PFSK-1 (cell line): ENCODE data around the gene TCF25.

Source experiments
- FOXP2 ChIP-seq: optimal IDR thresholded peaks from 2 replicates; pipeline ENCODE3; 2011; ENCODE audit warnings: borderline replicate concordance, control low read depth, inconsistent platforms; ENCODE audit not compliant: insufficient read depth; ENCODE audit errors: extremely low read length, extremely low read depth
- POLR2AphosphoS5 ChIP-seq: IDR thresholded peaks from 2 replicates; pipeline ENCODE4 v1.6.1; 2012; ENCODE audit warnings: low read depth, mild to moderate bottlenecking, control low read depth, low read length, moderate library complexity
- SIN3A ChIP-seq: IDR thresholded peaks from 2 replicates; pipeline ENCODE4 v1.6.1; 2012; ENCODE audit warnings: mild to moderate bottlenecking, low read length, moderate library complexity, borderline replicate concordance; ENCODE audit not compliant: insufficient read depth
- TAF1 ChIP-seq: IDR thresholded peaks from 2 replicates; pipeline ENCODE4 v1.6.1; 2012; ENCODE audit warnings: low read length, control low read depth, borderline replicate concordance; ENCODE audit not compliant: insufficient read depth
- TF ChIP-seq, protein P1 (sequence below), 2 experiments: IDR thresholded peaks; 2 replicates each; pipeline versions ENCODE4 v1.6.1 to v1.8.0; 2011 to 2012; ENCODE audit warnings: low read depth in 2 of 2, low read length in 2 of 2, control low read depth in 1 of 2, inconsistent platforms in 1 of 2, mild to moderate bottlenecking in 1 of 2, moderate library complexity in 1 of 2; ENCODE audit not compliant: insufficient read depth in 1 of 2

Gene TCF25

DNA sequence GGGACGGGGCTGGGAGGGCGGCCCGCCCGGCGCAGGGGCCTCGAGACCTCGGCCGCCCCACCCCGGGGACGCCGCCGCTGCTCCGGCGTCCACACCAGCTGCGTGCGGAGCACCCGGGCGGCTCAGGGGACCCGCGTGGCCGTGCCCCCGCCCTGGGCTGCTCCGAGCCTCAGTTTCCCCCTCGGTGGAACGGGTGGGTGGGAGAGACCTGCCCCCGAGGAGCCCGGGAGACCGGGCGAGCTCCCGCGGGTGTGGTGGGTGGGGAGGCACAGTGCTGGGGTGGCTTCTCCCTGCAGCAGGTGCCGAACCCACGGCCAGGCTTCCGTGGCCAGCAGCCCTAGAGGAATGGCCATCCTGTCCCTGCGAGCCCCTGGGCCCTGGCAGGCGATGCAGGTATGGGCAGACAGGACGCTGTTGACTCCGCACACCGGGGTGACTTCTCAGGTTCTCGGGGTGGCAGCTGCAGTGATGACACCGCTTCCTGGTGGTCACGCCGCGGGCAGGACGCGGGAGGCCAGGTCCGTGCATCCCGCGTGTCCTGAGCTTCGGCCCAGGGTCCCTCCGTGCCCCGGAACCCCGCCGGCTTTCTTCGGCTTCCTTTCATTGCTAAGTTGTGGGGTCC lies 75.8 kb downstream of the TCF25 start:
- TF ChIP-seq, protein P1, sequence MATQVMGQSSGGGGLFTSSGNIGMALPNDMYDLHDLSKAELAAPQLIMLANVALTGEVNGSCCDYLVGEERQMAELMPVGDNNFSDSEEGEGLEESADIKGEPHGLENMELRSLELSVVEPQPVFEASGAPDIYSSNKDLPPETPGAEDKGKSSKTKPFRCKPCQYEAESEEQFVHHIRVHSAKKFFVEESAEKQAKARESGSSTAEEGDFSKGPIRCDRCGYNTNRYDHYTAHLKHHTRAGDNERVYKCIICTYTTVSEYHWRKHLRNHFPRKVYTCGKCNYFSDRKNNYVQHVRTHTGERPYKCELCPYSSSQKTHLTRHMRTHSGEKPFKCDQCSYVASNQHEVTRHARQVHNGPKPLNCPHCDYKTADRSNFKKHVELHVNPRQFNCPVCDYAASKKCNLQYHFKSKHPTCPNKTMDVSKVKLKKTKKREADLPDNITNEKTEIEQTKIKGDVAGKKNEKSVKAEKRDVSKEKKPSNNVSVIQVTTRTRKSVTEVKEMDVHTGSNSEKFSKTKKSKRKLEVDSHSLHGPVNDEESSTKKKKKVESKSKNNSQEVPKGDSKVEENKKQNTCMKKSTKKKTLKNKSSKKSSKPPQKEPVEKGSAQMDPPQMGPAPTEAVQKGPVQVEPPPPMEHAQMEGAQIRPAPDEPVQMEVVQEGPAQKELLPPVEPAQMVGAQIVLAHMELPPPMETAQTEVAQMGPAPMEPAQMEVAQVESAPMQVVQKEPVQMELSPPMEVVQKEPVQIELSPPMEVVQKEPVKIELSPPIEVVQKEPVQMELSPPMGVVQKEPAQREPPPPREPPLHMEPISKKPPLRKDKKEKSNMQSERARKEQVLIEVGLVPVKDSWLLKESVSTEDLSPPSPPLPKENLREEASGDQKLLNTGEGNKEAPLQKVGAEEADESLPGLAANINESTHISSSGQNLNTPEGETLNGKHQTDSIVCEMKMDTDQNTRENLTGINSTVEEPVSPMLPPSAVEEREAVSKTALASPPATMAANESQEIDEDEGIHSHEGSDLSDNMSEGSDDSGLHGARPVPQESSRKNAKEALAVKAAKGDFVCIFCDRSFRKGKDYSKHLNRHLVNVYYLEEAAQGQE (IDR thresholded peaks at IDR 0.05; ENCODE audit: insufficient read depth in 1 of 2, low read depth in 2 of 2, low read length in 2 of 2), result no peak
- TF ChIP-seq POLR2AphosphoS5, result no peak
- TF ChIP-seq TAF1, result no peak
- no peak for TF ChIP-seq FOXP2
- TF ChIP-seq SIN3A, result no peak

DNA sequence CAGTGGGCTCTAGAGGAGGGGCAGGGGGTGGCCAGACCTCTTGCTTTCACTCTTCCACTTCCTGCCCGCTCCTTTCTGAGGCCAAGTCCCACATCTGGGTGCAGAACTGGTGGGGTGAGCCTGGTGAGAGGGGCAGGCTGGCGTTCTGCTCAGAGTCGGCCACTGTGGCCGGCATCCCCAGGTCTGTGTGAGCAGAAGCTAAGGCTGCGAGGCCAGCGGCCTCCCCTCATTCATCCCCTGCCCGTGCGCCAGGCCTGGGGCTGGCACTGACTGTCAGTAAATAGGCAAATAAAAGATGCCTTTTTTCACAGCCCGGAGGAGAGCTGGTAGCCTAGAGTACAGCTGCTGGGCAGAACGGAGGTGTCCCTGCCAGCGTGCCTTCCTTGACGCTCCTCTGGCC lies 76.4 kb downstream of the TCF25 start:
- no peak for TF ChIP-seq SIN3A
- TF ChIP-seq POLR2AphosphoS5, result no peak
- no peak for TF ChIP-seq TAF1
- TF ChIP-seq FOXP2, result no peak
- TF ChIP-seq, protein P1 (IDR thresholded peaks at IDR 0.05; ENCODE audit: insufficient read depth in 1 of 2, low read depth in 2 of 2, low read length in 2 of 2), result no peak

DNA sequence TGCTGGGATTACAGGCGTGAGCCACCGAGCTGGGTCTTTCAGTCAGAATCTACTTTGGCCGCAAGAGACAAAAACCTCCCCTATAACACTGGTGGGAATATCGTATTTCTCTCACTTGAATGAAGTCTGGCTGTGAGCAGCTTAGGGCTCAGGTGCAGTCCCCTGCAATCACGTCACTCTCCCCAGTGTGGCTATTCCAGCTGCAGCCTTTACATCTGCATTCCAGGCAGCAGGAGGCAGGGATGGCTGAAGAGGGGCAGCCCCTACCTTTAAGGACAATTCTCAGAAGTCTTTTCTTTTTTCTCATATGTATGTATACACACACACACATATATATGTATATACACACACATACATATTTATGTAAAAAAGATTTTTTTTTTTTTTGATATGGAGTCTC lies 78.1 kb downstream of the TCF25 start:
- no peak for TF ChIP-seq FOXP2
- TF ChIP-seq, protein P1 (IDR thresholded peaks at IDR 0.05; ENCODE audit: insufficient read depth in 1 of 2, low read depth in 2 of 2, low read length in 2 of 2), result no peak
- no peak for TF ChIP-seq SIN3A
- TF ChIP-seq TAF1, result no peak
- no peak for TF ChIP-seq POLR2AphosphoS5

DNA sequence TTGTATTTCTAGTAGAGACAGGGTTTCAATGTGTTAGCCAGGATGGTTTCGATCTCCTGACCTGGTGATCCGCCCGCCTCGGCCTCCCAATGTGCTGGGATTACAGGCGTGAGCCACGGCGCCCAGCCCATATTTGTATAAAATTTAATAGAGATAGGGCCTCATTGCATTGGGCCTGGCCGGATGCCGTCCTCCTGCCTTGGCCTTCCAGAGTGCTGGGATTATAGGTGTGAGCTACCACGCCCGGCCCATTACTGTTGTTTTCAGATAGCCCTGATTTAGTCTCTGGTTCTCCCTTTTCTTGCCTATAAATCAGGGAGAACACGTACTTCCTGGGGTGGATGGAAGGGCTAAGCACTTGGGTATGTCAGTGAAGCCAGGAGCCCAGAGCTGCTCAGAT lies 78.7 kb downstream of the TCF25 start:
- TF ChIP-seq TAF1 (no peak), POLR2AphosphoS5 (no peak), FOXP2 (no peak), SIN3A (no peak)
- TF ChIP-seq, protein P1 (IDR thresholded peaks at IDR 0.05; ENCODE audit: insufficient read depth in 1 of 2, low read depth in 2 of 2, low read length in 2 of 2), result no peak

DNA sequence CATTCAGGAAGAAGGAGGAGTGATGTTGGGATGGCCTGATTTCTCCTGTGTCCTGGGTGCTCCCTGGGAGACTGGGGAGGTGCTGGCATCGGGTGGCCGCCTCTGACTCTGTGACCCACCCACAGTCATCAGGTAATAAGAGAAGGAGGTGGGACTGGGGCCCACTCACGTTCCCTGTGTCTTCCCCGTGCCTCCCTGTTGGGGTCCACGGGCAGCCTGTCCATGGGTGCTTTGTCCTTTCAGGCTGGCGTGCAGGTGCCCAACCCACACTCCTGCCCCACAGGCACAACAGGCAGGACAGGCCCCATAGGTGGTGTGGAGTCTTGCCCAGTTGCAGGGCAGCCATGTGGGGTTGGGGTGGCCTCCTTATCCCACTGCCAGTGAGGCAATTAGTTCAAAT lies 79.2 kb downstream of the TCF25 start:
- TF ChIP-seq, protein P1 (IDR thresholded peaks at IDR 0.05; ENCODE audit: insufficient read depth in 1 of 2, low read depth in 2 of 2, low read length in 2 of 2), result no peak
